ENCODE data around the gene ASTN2. TPM values are rescaled to one million over a fixed set of nuclear protein-coding genes. Genes with fewer than 3 reads are reported as not detected.
"Not testable (repeated sequence)": the region's sequence is repeated elsewhere in the genome, so short reads cannot be mapped to it uniquely, and the experiment has no call there.

The ASTN2 gene
- total RNA-seq, 1 donor from 2014 or later, result 2.3 TPM

GRCh38 chr9:117073071-117073470 is 341.8 kb downstream of the ASTN2 start:
- intact Hi-C loops (cut with DNase I), result no loop called here
- Histone ChIP-seq H3K36me3 (no peaks in the 10 kb centered on the region), H3K4me3 (no peak overlapping the region), H3K4me1 (no peaks in the 10 kb centered on the region), H3K9me3 (no peaks in the 10 kb centered on the region), H3K27me3 (no peaks in the 10 kb centered on the region), H3K27ac (no peak overlapping the region)
- TF ChIP-seq, protein P1, sequence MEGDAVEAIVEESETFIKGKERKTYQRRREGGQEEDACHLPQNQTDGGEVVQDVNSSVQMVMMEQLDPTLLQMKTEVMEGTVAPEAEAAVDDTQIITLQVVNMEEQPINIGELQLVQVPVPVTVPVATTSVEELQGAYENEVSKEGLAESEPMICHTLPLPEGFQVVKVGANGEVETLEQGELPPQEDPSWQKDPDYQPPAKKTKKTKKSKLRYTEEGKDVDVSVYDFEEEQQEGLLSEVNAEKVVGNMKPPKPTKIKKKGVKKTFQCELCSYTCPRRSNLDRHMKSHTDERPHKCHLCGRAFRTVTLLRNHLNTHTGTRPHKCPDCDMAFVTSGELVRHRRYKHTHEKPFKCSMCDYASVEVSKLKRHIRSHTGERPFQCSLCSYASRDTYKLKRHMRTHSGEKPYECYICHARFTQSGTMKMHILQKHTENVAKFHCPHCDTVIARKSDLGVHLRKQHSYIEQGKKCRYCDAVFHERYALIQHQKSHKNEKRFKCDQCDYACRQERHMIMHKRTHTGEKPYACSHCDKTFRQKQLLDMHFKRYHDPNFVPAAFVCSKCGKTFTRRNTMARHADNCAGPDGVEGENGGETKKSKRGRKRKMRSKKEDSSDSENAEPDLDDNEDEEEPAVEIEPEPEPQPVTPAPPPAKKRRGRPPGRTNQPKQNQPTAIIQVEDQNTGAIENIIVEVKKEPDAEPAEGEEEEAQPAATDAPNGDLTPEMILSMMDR (IDR thresholded peaks at IDR 0.05), result no peak
- no peak for DNase-seq (ENCODE audit: low spot score in 2 of 2)

- TF ChIP-seq, protein P1 (IDR thresholded peaks at IDR 0.05), result no peak
- intact Hi-C loops (cut with DNase I), result no loop called here
- H3K4me3 ChIP-seq, result no peak overlapping the region
- no peak for DNase-seq (ENCODE audit: low spot score in 2 of 2)
- no peak overlapping the region for H3K27ac ChIP-seq
- H3K36me3 ChIP-seq, result no peaks in the 10 kb centered on the region
- H3K9me3 ChIP-seq, result no peaks in the 10 kb centered on the region
- no peaks in the 10 kb centered on the region for H3K27me3 ChIP-seq
- H3K4me1 ChIP-seq, result no peaks in the 10 kb centered on the region
Measured at GRCh38 chr9:117072216-117072615, 342.6 kb downstream of the ASTN2 start.

GRCh38 chr9:117071673-117072207 is 343.1 kb downstream of the ASTN2 start:
- intact Hi-C loops (cut with DNase I); H3K4me3 ChIP-seq; H3K27me3 ChIP-seq; H3K36me3 ChIP-seq; DNase-seq (ENCODE audit: low spot score in 2 of 2); H3K4me1 ChIP-seq; H3K27ac ChIP-seq; H3K9me3 ChIP-seq: not testable (repeated sequence)

DNA sequence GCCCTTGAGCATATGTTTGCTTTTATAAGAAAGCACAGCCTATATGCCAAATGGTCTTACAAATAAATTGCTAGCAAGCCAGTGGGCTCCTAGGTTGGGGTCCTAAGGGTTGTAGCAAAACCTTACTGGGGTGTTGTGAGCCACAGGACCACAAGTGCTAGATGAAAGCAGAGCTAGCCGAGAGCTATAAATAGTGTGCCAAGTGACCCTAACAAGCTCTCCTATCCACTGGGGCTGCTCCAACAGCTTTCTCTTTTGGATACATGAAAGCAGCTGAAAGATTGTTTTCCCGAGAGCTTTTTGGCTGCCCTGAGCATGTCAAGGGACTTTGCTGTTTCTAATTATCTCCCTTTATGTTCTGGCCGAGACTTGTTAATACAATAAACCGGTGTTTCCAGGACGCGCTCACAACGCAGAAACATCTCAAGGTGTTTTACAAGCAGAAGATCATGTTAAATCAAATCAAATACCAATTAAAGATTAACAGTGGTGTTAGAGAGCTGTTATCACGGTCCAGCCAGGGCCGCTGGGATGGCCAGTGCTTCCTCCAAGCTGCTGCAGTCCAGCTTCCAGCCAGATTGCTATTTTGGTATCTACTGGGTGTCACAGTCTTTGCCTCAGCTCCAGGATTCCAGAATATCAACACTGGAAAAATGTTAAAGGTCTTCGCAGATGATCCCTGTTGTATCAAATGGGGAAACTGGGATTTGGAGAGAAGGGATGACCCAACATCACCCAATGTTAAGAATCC is 351.0 kb downstream of the ASTN2 start:
- no peaks in the 10 kb centered on the region for H3K4me1 ChIP-seq
- no peaks in the 10 kb centered on the region for H3K36me3 ChIP-seq
- no peak overlapping the region for H3K27ac ChIP-seq
- DNase-seq (ENCODE audit: low spot score in 2 of 2), result no peak
- intact Hi-C loops (cut with DNase I), result no loop called here
- H3K27me3 ChIP-seq, result no peaks in the 10 kb centered on the region
- no peaks in the 10 kb centered on the region for H3K9me3 ChIP-seq
- TF ChIP-seq, protein P1 (IDR thresholded peaks at IDR 0.05), result no peak
- no peak overlapping the region for H3K4me3 ChIP-seq

- intact Hi-C loops (cut with DNase I), result no loop called here
- TF ChIP-seq, protein P1 (IDR thresholded peaks at IDR 0.05), result no peak
- H3K4me3 ChIP-seq, result no peak overlapping the region
- no peaks in the 10 kb centered on the region for H3K9me3 ChIP-seq
- DNase-seq (ENCODE audit: low spot score in 2 of 2), result no peak
- H3K27ac ChIP-seq, result no peak overlapping the region
- H3K36me3 ChIP-seq, result no peaks in the 10 kb centered on the region
- H3K27me3 ChIP-seq, result no peaks in the 10 kb centered on the region
- no peaks in the 10 kb centered on the region for H3K4me1 ChIP-seq
Measured at GRCh38 chr9:117060963-117061362, 353.9 kb downstream of the ASTN2 start.

- TF ChIP-seq, protein P1 (IDR thresholded peaks at IDR 0.05), result no peak
- no peaks in the 10 kb centered on the region for H3K27me3 ChIP-seq
- H3K36me3 ChIP-seq, result no peaks in the 10 kb centered on the region
- H3K4me3 ChIP-seq, result no peak overlapping the region
- H3K4me1 ChIP-seq, result no peaks in the 10 kb centered on the region
- H3K9me3 ChIP-seq, result no peaks in the 10 kb centered on the region
- intact Hi-C loops (cut with DNase I), result no loop called here
- no peak overlapping the region for H3K27ac ChIP-seq
- no peak for DNase-seq (ENCODE audit: low spot score in 2 of 2)
Measured at GRCh38 chr9:117050007-117050406, 364.9 kb downstream of the ASTN2 start.

Data from ascending aorta (tissue), 2 donors.